Mononuclear cell (primary cell): ENCODE results near the gene OR5K4. TPM values are rescaled to one million over a fixed set of nuclear protein-coding genes. Genes with fewer than 3 reads are reported as not detected.

Experiments used
- H3K27me3 ChIP-seq: 2 replicates; pipeline ENCODE4 v1.6.0; 2011; ENCODE audit warnings: low read length, control low read depth; ENCODE audit not compliant: insufficient read depth
- H3K4me1 ChIP-seq: 2 replicates; pipeline ENCODE4 v1.5.1; 2011; ENCODE audit warnings: mild to moderate bottlenecking, low read length, control low read depth; ENCODE audit not compliant: insufficient read depth
- H3K4me3 ChIP-seq: 2 replicates; pipeline ENCODE4 v1.5.1; 2011; ENCODE audit warnings: mild to moderate bottlenecking, low read length, moderate library complexity
- H3K9me3 ChIP-seq: 2 replicates; pipeline ENCODE4 v1.5.1; 2011; ENCODE audit warnings: low read depth, mild to moderate bottlenecking, control low read depth, low read length
- total RNA-seq: library from RNA; depleted of rRNA; stranded (reverse); fragments of >200 nt; gene quantifications from one replicate; pipeline ENCODE4 v1.2.3, GENCODE V29; 2012

The OR5K4 gene
- total RNA-seq, 1 donor, result not detected

GRCh38 chr3:98404010-98404409, 50.4 kb downstream of the OR5K4 start:
- Histone ChIP-seq H3K27me3 (no peaks in the 10 kb centered on the region), H3K4me1 (no peaks in the 10 kb centered on the region), H3K9me3 (peaks cover 24% of the 10 kb centered on the region), H3K4me3 (no peak overlapping the region)

Other genes with a start within 250 kb of the OR5K4 start
- not detected for gene OR5H1, start 223.1 kb upstream of the OR5K4 start, total RNA-seq
- gene OR5H14, start 206.4 kb upstream of the OR5K4 start, total RNA-seq, result not detected
- gene OR5H15, start 187.2 kb upstream of the OR5K4 start, total RNA-seq, result not detected
- gene OR5H6, start 89.6 kb upstream of the OR5K4 start, total RNA-seq, result not detected
- gene OR5H2, start 71.3 kb upstream of the OR5K4 start, total RNA-seq, result not detected
- gene OR5K3, start 36.8 kb downstream of the OR5K4 start, total RNA-seq, result 0.10 TPM
- gene OR5K1, start 109.3 kb downstream of the OR5K4 start, total RNA-seq, result not detected
- gene OR5K2, start 143.8 kb downstream of the OR5K4 start, total RNA-seq, result not detected
- 187 TPM for gene CLDND1, start 169.0 kb downstream of the OR5K4 start, total RNA-seq
- 40.1 TPM for gene GPR15, start 178.1 kb downstream of the OR5K4 start, total RNA-seq
- gene CPOX, start 239.8 kb downstream of the OR5K4 start, total RNA-seq, result 7.0 TPM